ENCODE results near the gene CXCL11. TPM values are rescaled to one million over a fixed set of nuclear protein-coding genes. Genes with fewer than 3 reads are reported as not detected.

Gene CXCL11
- total RNA-seq, 4 donors from 2014 or later = not detected

GRCh38 chr4:75997946-75998345 is 37.9 kb downstream of the CXCL11 start:
- Histone ChIP-seq H3K36me3 (no peaks in the 10 kb centered on the region), H3K4me3 (no peak overlapping the region), H3K27me3 (no peaks in the 10 kb centered on the region), H3K4me1 (no peaks in the 10 kb centered on the region), H3K9me3 (no peaks in the 10 kb centered on the region), H3K27ac (replicated peaks in 1 of 4) (no peak overlapping the region)
- WGBS = 92% methylated on average over 2 of the region's 2 CpGs
- intact Hi-C loops (cut with DNase I) = no loop called here
- peak; percentile 12 for DNase-seq (ENCODE audit: extremely low spot score)
- no peak for TF ChIP-seq POLR2AphosphoS5 (IDR thresholded peaks at IDR 0.05)
- no peak for TF ChIP-seq CTCF (IDR thresholded peaks at IDR 0.05)
- TF ChIP-seq EP300 (IDR thresholded peaks at IDR 0.05) = no peak
- TF ChIP-seq POLR2A (IDR thresholded peaks at IDR 0.05; ENCODE audit: low read depth) = no peak

- DNase-seq (ENCODE audit: extremely low spot score) = no peak
- TF ChIP-seq POLR2AphosphoS5 (IDR thresholded peaks at IDR 0.05) (no peak), EP300 (IDR thresholded peaks at IDR 0.05) (no peak), CTCF (IDR thresholded peaks at IDR 0.05) (no peak), POLR2A (IDR thresholded peaks at IDR 0.05; ENCODE audit: low read depth) (no peak)
- Histone ChIP-seq H3K36me3 (no peaks in the 10 kb centered on the region), H3K27ac (replicated peaks in 1 of 4) (no peak overlapping the region), H3K27me3 (no peaks in the 10 kb centered on the region), H3K4me1 (no peaks in the 10 kb centered on the region), H3K9me3 (no peaks in the 10 kb centered on the region), H3K4me3 (no peak overlapping the region)
- WGBS = 85% methylated on average over 1 of the region's 1 CpG
- intact Hi-C loops (cut with DNase I) = no loop called here
These were observed 38.8 kb downstream of the CXCL11 start for GRCh38 chr4:75997081-75997480.

- Histone ChIP-seq H3K27me3 (no peaks in the 10 kb centered on the region), H3K4me1 (peaks cover 0 to 6% (median 5%) of the 10 kb centered on the region in 4 donors), H3K27ac (replicated peaks in 1 of 4) (no peak overlapping the region), H3K36me3 (no peaks in the 10 kb centered on the region), H3K9me3 (no peaks in the 10 kb centered on the region), H3K4me3 (no peak overlapping the region)
- intact Hi-C loops (cut with DNase I) = loop anchor here (1.0 kb wide), 1 partner anchor 73 kb away; no protein-coding TSS in a partner anchor
- TF ChIP-seq POLR2AphosphoS5 (IDR thresholded peaks at IDR 0.05) (no peak), POLR2A (IDR thresholded peaks at IDR 0.05; ENCODE audit: low read depth) (no peak), EP300 (IDR thresholded peaks at IDR 0.05) (no peak), CTCF (IDR thresholded peaks at IDR 0.05) (peak; percentile 66 to 72 (median 67))
- peak; percentile 47 for DNase-seq (ENCODE audit: extremely low spot score)
- WGBS = 9% methylated on average over 5 of the region's 5 CpGs
These were observed 40.1 kb downstream of the CXCL11 start for GRCh38 chr4:75995727-75996126.

- peaks cover 12 to 35% (median 30%) of the 10 kb centered on the region in 4 donors for H3K4me1 ChIP-seq
- 97% methylated on average over 1 of the region's 1 CpG for WGBS
- DNase-seq (ENCODE audit: extremely low spot score) = peak; percentile 24
- no peaks in the 10 kb centered on the region for H3K9me3 ChIP-seq
- no peak overlapping the region for H3K27ac ChIP-seq (replicated peaks in 1 of 4)
- TF ChIP-seq POLR2A (IDR thresholded peaks at IDR 0.05; ENCODE audit: low read depth) = no peak
- TF ChIP-seq EP300 (IDR thresholded peaks at IDR 0.05) = no peak
- TF ChIP-seq POLR2AphosphoS5 (IDR thresholded peaks at IDR 0.05) = no peak
- no peak for TF ChIP-seq CTCF (IDR thresholded peaks at IDR 0.05)
- no peaks in the 10 kb centered on the region for H3K27me3 ChIP-seq
- H3K4me3 ChIP-seq = no peak overlapping the region
- H3K36me3 ChIP-seq = no peaks in the 10 kb centered on the region
- intact Hi-C loops (cut with DNase I) = no loop called here
These were observed 43.4 kb downstream of the CXCL11 start for GRCh38 chr4:75992462-75992861.
